HG03521 (cell line): ENCODE results near the gene GNAQ.

Source experiments
- ATAC-seq: cut with Tn5 transposase; IDR thresholded peaks from one replicate; pipeline ENCODE4 v1.9.1; 2021; ENCODE audit warnings: mild to moderate bottlenecking, moderate library complexity; ENCODE audit not compliant: unreplicated experiment

The GNAQ gene

DNA sequence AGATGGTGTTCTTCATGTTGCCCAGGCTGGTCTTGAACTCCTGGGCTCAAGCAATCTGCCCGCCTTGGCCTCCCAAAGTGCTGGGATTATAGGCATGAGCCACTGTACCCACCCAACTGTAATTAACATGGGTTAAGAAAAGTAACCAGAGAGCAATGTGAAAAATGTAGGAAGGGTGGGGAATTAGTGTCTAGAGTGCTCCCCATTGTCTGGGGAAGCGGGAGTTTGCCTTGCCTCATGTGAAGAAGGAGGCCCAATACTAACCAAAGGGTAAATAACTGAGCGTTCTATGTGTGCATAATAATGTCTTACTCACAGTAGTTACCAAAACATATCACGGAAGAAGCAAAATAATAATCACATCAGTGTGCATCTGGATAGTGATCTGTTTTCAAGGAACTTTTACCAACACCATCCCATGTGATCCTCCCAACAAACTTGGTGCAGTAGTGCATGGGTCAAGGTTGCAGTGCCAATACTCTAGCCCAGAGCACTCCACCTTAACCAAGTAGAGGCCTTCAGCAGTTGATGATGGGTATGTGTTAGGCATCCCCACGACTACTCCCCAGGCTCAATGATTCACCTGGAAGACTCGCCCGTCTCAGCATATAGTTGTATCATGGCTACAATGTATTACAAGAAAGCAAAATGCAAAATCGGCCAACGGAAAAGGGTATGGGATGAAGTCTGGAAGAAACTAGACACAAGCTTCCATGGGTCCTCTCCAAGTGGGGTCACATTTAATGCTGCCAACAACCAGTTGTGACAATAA lies 26.2 kb downstream of the GNAQ start:
- ATAC-seq: no peak

DNA sequence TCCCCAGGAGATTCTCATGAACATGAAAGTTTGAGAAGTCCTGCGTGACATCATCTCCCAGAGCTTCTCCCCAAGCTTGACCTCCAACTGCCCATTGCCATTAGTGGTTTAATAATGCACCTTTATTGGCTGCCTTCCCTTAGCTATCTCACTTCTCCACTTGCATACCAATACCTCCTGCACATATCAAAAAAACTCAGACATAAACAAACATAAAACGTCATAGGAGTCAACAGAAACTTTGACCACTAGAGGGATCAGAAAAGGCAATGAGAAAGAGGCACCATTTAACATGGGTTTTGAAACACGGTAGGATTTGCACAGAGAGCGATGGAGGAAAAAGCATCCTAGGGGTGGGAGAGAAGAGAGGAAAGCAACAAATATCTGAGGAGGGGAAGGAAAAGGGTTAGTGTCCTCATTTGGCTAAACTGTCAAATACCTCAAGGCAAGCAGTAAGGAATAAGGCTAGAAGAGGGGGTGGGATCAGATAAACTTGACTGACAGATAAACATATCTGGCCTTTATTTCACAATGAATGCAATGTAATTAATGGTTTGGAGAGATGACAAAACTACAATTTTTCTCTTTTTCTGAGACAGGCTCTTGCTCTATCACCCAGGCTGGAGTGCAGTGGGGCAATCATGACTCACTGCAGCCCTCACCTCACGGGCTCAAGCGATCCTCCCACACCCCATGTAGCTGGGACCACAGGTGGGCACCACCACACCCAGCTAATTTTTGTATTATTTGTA lies 27.0 kb downstream of the GNAQ start:
- ATAC-seq: no peak

DNA sequence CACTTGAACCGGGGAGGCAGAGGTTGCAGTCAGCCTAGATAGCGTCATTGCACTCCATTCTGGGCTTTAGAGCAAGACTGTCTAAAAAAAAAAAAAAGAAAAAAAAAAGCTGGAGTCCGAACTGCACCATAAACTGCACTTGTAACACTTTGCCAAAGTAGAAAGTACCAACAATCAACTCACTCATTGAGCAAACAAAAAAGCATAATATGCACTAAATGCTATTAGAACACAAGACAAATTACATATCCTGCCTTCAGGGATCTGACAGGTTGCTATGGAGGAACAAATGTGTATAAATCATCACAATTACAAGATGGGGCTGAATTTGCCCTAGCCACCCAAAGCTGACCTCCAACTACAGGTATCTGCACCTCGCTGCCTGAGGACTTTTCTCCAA lies 27.9 kb downstream of the GNAQ start:
- no peak for ATAC-seq

DNA sequence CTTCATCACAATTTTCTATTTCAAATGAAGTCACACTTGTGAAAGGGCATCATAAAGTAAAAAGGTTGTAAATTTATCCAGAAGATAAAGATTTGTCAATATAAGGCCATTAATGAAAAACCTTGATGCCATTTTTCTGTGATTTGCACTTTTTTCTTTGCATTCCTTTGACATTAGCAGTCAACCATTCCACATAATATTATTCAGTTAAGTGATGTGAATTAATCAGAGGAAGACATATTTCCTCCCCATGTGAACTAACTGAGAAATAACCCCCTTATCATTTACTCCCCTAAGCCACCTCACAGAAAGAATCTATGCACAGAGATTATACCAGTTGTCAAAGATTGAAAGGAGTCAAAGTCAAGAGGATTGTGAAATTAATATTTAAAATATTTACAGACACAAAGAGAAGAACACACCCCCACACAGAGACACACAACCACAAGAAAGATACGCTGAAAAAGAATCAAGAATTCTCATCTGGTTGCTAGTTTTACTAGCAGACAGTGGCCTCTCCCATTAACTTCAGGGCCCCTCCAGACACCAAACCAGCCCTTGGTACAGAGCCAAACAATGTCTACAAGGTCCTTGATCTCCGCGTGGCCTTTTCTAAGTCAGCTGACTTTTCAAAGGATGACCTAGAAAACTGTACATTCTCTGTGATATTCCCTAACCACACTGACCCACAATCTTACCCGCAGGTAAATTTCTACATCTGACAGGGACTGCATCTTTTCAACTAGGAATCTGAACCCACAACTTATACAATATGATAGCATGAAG lies 29.5 kb downstream of the GNAQ start:
- ATAC-seq: no peak

DNA sequence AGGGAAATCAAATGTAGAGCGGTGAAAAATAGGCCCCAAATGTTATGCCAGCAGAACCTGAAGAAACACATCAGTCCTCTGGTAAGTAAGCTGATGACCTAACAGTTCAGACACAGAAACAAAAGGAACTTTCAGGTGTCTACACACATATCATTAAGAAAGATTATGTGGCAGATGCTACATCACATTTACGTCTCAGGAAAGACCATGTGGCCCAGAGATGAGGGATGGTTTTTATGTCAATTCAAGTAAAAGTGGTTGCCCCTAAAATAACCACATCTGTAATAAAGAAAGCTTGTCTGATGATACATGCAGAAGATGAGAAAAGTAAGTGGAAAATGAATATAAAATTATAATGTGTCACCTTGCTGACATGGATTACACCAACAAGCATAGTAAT lies 31.4 kb downstream of the GNAQ start:
- ATAC-seq: no peak

DNA sequence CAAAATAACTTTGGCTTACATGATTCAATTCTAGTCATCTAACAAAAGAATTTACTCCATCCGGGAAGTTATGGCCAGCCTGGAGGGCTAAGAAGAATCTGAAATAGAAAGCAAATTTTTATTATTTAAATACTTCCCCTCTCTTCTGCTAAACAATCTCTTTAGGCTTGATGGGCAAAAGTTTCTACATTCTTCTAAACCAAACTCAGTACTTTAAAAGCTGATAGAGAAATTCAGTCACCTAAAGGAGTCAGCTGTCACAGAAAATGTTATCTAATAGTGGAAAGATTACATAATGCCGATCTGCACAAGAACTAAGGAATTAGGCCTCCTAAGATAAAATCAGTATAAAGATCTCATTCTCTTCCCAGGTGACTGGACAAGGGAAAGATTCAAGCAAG lies 32.4 kb downstream of the GNAQ start:
- ATAC-seq: no peak

DNA sequence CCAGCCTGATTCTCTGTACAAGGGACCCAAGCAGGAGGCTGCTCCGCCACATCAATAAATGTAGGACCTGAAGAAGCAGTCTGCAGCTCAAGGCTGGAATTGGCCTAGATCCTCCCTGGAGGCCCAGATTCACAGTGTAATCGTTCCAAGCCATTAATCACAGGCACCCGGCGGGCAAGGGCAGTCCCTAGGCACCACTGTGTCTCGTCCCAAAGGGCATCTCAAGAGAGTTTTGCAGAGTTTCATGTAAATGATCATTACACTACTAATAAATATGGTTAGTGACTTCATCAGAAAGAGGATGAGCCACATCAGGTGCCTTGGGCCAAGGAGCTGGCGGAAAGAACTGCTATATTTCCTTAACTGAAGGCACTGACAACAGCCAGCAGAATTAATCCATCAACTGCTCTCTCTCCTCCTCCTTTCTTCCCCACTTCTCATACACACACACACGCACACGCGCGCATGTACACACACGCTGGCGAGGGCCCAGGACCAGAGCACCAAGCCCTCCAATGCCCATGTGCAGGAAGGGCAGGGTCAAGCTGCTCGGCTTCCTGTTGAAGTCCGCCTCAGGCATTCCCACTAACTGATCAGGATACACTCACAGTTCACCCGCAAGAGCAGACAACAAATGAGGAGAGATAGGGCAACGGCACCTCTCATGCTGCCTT lies 33.9 kb downstream of the GNAQ start:
- ATAC-seq: no peak

DNA sequence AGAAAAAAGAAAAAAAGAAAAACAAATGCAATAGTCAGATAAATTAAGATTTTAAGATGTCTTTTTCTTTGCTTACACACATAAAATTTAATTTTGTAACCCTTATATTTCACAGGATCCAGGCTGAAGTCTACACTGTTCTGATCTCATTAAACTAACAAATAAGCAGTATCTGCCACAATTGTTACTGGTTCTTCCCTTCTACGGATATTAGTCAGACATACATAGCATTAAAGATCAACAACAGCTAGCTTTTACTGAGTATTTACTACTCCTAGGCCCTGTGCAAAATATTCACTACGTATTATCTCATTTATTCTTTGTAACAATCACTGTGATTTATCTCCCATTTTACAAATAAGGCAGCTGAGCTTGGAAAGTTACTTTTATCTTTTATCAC lies 34.9 kb downstream of the GNAQ start:
- no peak for ATAC-seq

DNA sequence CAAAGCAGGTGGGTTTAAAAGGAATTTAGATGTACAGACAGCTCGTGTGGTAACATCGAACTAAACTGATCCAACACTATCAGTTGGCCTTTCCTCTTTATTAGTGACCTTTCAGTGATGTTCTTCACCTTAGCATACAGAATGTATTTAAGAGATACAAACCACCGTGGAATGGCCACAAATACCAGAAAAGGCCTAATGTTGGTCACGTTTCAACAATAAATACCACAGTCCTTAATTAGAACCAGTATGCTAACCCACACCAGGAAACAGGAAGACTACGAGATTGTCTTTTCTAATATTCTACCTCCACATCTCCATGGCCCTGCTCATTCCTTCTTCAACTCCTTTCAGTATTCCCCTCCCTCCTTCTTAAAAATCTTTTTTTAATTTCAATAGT lies 40.4 kb downstream of the GNAQ start:
- no peak for ATAC-seq

DNA sequence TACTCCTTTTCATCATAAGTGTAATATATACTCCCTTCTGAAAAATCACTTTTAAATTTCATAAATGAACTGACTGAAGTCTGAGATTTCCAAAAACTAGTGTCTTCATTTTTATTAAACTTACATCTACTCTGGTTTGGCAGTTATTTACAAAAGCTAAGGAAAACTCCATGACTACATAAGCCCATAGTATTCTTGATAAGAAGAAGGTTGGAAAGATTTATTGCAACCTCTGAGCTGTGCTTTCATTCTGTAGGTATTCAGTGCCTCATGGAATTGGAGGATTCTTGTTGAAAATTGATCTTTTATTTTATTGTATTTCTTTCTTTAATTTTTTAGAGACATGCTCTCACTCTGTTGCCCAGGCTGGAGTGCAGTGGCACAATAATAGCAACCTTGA lies 41.7 kb downstream of the GNAQ start:
- ATAC-seq: no peak

DNA sequence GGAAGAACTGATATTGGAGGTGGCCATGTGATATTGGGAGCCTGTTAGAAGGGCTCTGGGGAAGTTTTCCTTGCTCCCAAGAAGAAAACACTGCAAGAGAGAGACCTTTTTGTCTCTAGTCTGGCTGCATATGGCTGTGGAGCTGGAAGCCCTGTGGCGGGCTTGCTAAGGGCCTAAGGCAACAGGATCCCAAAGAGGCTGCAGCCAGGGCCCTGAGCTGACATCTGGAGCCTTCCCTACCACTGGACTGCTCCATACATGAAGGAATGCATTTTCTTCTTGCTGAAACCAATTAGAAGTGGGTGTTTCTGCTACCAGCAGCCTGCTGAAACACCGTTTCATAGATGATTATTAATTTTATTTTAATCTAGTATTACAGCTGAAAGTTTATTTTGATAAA lies 42.2 kb downstream of the GNAQ start:
- ATAC-seq: no peak

DNA sequence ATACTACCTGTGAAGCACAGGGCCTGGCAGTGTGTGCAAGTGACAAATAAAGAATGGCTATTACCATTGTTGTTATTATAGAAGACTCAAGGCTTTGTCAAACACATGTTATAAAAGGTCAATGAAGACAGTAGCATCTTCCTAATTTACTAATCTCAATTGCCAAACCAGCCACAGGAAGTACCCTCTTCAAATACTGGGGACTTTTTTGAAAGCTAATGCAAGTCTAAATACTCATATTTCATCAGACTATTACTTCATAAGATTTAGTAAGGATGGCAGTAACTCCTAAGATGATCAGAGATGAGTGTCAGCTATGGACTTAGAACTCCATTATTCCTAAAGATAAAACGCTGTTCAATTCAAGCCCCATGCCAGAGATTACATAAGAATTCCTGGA lies 43.0 kb downstream of the GNAQ start:
- ATAC-seq: no peak

DNA sequence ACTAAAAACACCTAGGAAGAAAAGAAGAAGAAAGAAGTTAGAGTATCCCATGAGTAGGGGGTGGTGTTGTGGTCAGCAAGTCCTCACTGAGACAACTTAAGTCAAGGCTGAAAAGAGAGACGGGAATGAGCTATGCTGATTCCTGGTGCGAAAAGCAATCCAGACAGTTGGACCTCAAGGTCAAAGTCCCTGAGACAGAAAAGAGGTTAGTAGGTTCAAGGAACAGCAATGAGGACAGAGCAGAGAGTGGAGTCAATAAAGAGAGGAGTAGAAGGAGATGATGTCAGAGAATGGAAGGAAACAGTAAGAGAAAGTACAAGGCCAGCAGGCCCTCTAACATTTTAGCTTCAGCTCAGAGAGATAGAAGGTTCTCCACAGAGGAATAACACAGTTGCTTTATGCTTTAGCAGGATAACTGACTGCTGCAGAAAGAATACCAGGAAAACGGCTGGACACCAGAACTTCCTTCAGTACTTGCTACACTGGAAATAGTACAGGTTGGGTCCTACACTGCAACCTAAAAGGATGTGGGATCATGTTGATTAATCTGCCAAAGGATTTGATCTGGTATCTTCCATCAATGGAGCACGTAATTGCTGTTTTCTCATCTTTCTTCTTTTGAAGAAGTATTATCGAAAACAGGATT lies 43.6 kb downstream of the GNAQ start:
- ATAC-seq: no peak

DNA sequence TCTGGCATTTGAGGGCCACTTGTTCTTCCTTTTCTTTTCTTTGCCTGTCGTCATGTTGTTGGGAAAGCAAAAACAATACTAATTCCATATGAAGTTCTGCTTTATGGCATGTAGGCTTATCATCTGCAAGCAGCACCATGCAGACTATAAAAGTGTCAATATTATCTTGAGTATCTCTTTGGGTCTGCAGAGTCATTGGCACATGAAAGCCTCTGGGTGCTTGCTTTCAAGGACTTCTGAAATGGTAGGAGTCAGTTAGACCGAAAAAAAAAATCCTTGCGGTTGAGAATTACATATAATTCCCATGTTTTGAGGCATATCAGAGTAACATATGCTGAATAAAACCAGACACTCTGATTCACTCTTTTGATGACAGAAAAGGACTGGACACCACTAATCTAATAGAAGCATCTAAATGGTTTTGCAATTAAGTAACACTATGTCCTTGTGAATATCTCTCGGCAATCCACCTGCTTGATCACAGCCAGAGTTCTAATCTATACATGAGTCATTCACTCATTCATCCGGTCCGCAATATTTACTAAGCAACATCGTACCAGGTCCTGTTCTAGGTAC lies 44.4 kb downstream of the GNAQ start:
- ATAC-seq: no peak

DNA sequence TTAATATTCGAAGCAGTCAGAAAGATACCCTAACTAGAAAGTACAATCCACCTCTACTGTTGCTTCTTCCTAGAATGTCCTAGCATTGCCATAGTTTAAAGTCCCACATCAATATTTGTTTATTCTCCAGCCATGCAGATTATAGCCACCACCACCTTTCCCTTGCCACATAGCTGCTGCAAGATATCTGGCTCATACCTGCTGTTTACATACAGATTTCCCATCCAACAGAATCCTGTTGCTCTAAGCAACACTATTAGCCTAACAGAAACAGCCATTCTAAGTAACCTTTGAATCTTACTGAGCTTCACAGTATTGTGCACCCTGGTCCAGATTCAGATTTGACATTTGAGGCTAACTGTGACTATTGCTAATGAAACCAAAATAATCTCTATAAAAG lies 45.6 kb downstream of the GNAQ start:
- no peak for ATAC-seq

DNA sequence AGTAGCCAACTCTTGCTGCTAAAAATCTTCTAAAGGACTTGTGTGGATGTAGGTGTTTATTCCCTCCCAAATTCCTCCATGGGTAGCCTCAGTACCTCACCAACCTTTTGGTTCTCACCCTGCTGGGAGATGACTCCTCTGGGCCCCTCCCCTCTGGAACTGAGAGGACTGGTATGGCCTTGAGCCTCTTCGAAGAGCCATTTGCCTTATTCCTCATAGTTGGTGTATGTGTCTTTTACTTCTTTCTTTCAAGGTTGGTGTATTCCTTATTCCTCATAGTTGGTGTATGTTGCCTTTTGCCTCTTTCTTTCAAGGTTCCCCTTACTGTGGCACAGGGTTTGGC lies 48.3 kb downstream of the GNAQ start:
- no peak for ATAC-seq

DNA sequence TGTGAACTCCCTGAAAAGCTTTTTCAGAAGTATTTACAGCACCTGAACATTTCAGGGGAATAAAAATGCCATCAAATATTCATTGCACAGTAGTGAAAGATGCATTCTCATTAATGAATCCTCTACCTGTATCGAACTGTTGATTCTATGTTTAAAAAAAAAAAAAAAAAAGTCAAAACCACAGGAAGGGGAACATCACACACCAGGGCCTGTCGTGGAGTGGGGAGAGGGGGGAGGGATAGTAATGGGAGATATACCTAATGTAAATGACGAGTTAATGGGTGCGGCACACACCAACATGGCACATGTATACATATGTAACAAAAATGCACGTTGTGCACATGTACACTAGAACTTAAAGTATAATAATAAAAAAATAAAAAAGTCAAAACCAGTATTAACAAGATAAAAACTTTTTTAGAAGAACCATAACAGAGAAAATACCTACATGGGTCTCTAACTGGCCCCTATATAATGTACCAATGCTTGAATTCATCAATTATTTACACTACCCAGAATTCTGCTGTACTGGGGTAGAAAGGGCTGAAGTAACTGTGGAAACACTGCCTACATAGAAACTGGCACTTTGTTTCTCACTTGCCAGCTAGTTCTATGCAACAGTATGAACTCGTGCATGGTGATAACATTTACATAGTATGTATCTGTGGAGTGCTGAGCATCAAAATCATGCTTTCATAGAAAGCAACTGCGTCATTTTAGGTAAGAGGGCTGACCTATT lies 48.9 kb downstream of the GNAQ start:
- no peak for ATAC-seq

DNA sequence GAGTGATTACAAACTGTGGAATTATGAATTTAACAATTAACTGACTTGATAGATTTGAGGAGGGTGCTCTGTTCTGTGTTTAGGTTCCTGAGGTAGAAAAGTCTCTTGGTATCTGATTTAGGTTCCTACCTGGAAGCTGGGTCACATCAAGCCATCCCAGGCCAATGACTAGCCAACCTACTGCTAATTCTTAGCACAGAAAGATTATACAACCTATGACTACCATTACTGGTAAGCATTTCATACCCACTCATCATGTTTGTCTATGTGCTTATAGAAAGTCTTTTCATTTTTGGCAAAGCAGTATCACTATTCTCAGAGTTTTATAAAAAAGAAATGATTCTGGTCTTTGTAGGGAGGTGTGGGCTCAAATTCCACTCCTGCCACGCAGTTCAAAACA lies 49.7 kb downstream of the GNAQ start:
- ATAC-seq: no peak

DNA sequence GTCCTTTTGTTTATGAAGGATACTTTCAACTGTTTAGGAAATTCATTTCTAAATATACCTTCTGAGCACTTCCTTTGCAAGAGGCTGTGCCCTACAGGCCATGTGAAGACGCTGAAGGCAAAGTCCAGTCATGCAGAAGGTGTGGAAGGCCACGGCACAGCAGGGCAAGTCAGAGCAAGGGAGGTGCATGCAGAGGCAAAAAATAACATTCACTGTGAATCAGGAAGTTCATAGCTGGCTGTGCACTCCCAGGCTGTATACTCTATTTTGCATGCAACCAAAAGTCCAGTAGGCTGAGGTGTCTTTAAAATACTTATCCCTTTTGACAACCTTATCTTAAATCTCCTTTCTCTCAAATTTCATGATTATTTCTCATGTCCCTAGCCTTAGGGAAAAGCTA lies 50.3 kb downstream of the GNAQ start:
- no peak for ATAC-seq

DNA sequence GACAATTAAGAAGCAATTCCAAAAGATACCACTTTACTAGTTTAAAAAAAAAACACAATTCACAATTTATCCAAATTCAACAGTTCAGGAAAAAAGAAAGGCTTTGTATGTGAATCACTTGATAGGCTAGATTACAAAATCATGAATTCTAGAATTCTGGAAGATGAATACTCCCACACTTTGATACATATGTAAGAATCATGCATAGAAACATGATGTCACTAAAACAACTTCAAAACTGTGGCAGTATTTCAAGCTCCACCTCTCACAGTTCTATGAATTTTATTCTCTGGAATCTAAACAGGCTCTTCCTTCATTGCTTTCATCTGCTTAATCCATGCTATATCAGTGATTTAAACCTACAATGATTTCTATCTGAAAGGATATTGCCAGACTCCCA lies 51.0 kb downstream of the GNAQ start:
- no peak for ATAC-seq
